H9 (cell line): Measurements from ENCODE around the gene MYOM1. TPM values are rescaled to one million over a fixed set of nuclear protein-coding genes. Genes with fewer than 3 reads are reported as not detected.

Source experiments
- DNase-seq: peaks from one replicate; pipeline ENCODE4 v3.0.0-alpha.2; 2017
- H2AFZ ChIP-seq: one replicate; pipeline ENCODE4 v1.6.1; 2013; ENCODE audit warnings: mild to moderate bottlenecking, low read length, control low read depth, moderate library complexity
- H2AK5ac ChIP-seq: 2 replicates; pipeline ENCODE4 v1.6.1; 2013; ENCODE audit warnings: low read length, control low read depth, mixed read lengths; ENCODE audit not compliant: insufficient read length
- H2BK120ac ChIP-seq: one replicate; pipeline ENCODE4 v1.6.1; 2013; ENCODE audit warnings: low read depth, mild to moderate bottlenecking, low read length, control low read depth, inconsistent platforms; ENCODE audit not compliant: poor library complexity, severe bottlenecking
- H2BK12ac ChIP-seq: 2 replicates; pipeline ENCODE4 v1.6.1; 2013; ENCODE audit warnings: low read length, control low read depth, mixed read lengths, low read depth; ENCODE audit not compliant: insufficient read length
- H2BK15ac ChIP-seq: 2 replicates; pipeline ENCODE4 v1.6.1; 2013; ENCODE audit warnings: low read depth, low read length, control low read depth
- H2BK20ac ChIP-seq: one replicate; pipeline ENCODE4 v1.6.1; 2013; ENCODE audit warnings: low read depth, mild to moderate bottlenecking, low read length, control low read depth, inconsistent platforms; ENCODE audit not compliant: poor library complexity, severe bottlenecking
- H2BK5ac ChIP-seq: 2 replicates; pipeline ENCODE4 v1.6.1; 2013; ENCODE audit warnings: low read length, control low read depth, mixed read lengths; ENCODE audit not compliant: insufficient read length
- H3K14ac ChIP-seq: 2 replicates; pipeline ENCODE4 v1.6.1; 2013; ENCODE audit warnings: low read length, control low read depth; ENCODE audit not compliant: insufficient read depth
- H3K18ac ChIP-seq: 2 replicates; pipeline ENCODE4 v1.6.1; 2013; ENCODE audit warnings: low read depth, mild to moderate bottlenecking, mixed read lengths, low read length, control low read depth; ENCODE audit not compliant: insufficient read length
- H3K23ac ChIP-seq: 2 replicates; pipeline ENCODE4 v1.6.1; 2013; ENCODE audit warnings: low read length, control low read depth, mixed read lengths, low read depth; ENCODE audit not compliant: insufficient read length
- H3K23me2 ChIP-seq: 2 replicates; pipeline ENCODE4 v1.6.1; 2013; ENCODE audit warnings: low read depth, mild to moderate bottlenecking, mixed read lengths, low read length, control low read depth; ENCODE audit not compliant: insufficient read length, poor library complexity, severe bottlenecking
- H3K27ac ChIP-seq: 2 replicates; pipeline ENCODE4 v1.5.1; 2013; ENCODE audit warnings: low read length, control low read depth, mixed read lengths, low read depth; ENCODE audit not compliant: insufficient read length
- H3K27me3 ChIP-seq: 2 replicates; pipeline ENCODE4 v1.6.1; 2013; ENCODE audit warnings: low read length, control low read depth, inconsistent platforms; ENCODE audit not compliant: insufficient read depth
- H3K4ac ChIP-seq: 2 replicates; pipeline ENCODE4 v1.6.1; 2013; ENCODE audit warnings: low read depth, mild to moderate bottlenecking, control low read depth, inconsistent platforms, low read length, moderate library complexity
- H3K4me1 ChIP-seq: 2 replicates; pipeline ENCODE4 v1.6.1; 2013; ENCODE audit warnings: low read length, control low read depth, inconsistent platforms; ENCODE audit not compliant: insufficient read depth
- H3K4me2 ChIP-seq: 2 replicates; pipeline ENCODE4 v1.6.1; 2013; ENCODE audit warnings: low read length, control low read depth, mixed read lengths; ENCODE audit not compliant: insufficient read length, insufficient read depth
- H3K56ac ChIP-seq: 2 replicates; pipeline ENCODE4 v1.6.1; 2013; ENCODE audit warnings: low read depth, mild to moderate bottlenecking, mixed read lengths, low read length, control low read depth; ENCODE audit not compliant: insufficient read length
- H3K79me1 ChIP-seq: 2 replicates; pipeline ENCODE4 v1.6.1; 2013; ENCODE audit warnings: low read depth, mild to moderate bottlenecking, moderate library complexity, low read length, control low read depth, inconsistent platforms; ENCODE audit not compliant: insufficient read depth, poor library complexity, severe bottlenecking
- H3K79me2 ChIP-seq: 2 replicates; pipeline ENCODE4 v1.6.1; 2013; ENCODE audit warnings: low read length, control low read depth, inconsistent platforms; ENCODE audit not compliant: insufficient read depth
- H3K9ac ChIP-seq: 2 replicates; pipeline ENCODE4 v1.6.1; 2013; ENCODE audit warnings: low read length, control low read depth, mixed read lengths; ENCODE audit not compliant: insufficient read length; ENCODE audit errors: extremely low read depth
- H3K9me3 ChIP-seq: one replicate; pipeline ENCODE4 v1.6.1; 2013; ENCODE audit warnings: low read depth, low read length, inconsistent platforms; ENCODE audit not compliant: control insufficient read depth
- H3T11ph ChIP-seq: one replicate; pipeline ENCODE4 v1.6.1; 2013; ENCODE audit warnings: mild to moderate bottlenecking, low read length, control low read depth, inconsistent platforms
- H4K20me1 ChIP-seq: one replicate; pipeline ENCODE4 v1.6.1; 2013; ENCODE audit not compliant: control insufficient read depth, insufficient read length, insufficient read depth
- H4K5ac ChIP-seq: 2 replicates; pipeline ENCODE4 v1.6.1; 2013; ENCODE audit warnings: low read depth, mild to moderate bottlenecking, mixed read lengths, low read length, control low read depth; ENCODE audit not compliant: insufficient read length
- H4K8ac ChIP-seq: replicated peaks from 2 replicates; pipeline ENCODE4 v1.6.1; 2013; ENCODE audit warnings: low read length, control low read depth, mixed read lengths, low read depth; ENCODE audit not compliant: insufficient read length
- H4K91ac ChIP-seq: 2 replicates; pipeline ENCODE4 v1.6.1; 2013; ENCODE audit warnings: low read depth, mild to moderate bottlenecking, moderate library complexity, mixed read lengths, low read length, control low read depth; ENCODE audit not compliant: insufficient read length
- H3K27ac Mint-ChIP-seq, 3 experiments: 2 replicates in 2 of 3; 3 replicates in 1 of 3; pipeline ENCODE4 v1.8.0; 2020 to 2021; ENCODE audit warnings: mixed read lengths in 3 of 3, mild to moderate bottlenecking in 1 of 3, moderate library complexity in 1 of 3
- H3K27me3 Mint-ChIP-seq: 2 replicates; pipeline ENCODE4 v1.8.0; 2021; ENCODE audit warnings: low read depth, mild to moderate bottlenecking, moderate library complexity, mixed read lengths
- H3K36me3 Mint-ChIP-seq, 3 experiments: 2 replicates in 2 of 3; 3 replicates in 1 of 3; pipeline ENCODE4 v1.8.0; 2020 to 2021; ENCODE audit warnings: low read depth in 3 of 3, mixed read lengths in 3 of 3; ENCODE audit not compliant: insufficient read depth in 1 of 3
- H3K4me1 Mint-ChIP-seq, 2 experiments: 2 replicates each; pipeline ENCODE4 v1.8.0; 2020; ENCODE audit warnings: mixed read lengths in 2 of 2
- H3K4me3 Mint-ChIP-seq, 2 experiments: 2 replicates in 1 of 2; 3 replicates in 1 of 2; pipeline ENCODE4 v1.8.0; 2020 to 2021; ENCODE audit warnings: mild to moderate bottlenecking in 2 of 2, mixed read lengths in 2 of 2, moderate library complexity in 1 of 2
- H3K9me3 Mint-ChIP-seq, 2 experiments: 2 replicates in 1 of 2; 3 replicates in 1 of 2; pipeline ENCODE4 v1.8.0; 2020; ENCODE audit warnings: mild to moderate bottlenecking in 2 of 2, mixed read lengths in 2 of 2, moderate library complexity in 1 of 2
- total RNA-seq: library from RNA; stranded (reverse); gene quantifications from 2 replicates; pipeline ENCODE4 v1.2.1, GENCODE V29; 2021
- TF ChIP-seq, protein P1 (sequence below): fragments of 200-600 bp; sonication (generic); conservative IDR thresholded peaks from 3 replicates; pipeline ENCODE4 v1.8.0; 2021; ENCODE audit warnings: antibody characterized with exemption, mild to moderate bottlenecking

MYOM1 gene
- total RNA-seq, 1 experiment from 2014 or later, result 0.17 TPM

DNA sequence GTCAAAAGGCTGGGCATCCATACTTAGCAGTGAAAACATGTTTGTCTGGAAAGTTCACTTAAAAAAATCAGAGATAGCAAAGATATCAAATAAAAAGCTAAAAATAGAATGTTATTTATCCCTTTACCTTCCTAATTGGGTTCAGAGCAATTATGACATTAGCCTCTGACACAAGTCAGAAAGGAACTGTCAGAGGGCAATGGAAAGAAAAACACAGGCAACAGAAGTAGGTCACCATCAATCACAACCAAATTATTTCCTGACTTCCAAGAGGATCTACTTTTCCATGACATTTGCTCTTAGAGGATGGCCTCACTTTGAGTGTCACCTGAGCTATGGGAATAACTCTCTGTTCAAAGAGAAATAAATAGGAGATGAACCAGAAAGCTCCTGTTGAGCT, 27.5 kb downstream of the MYOM1 start:
- H2BK5ac ChIP-seq, result no peak overlapping the region
- H3K23me2 ChIP-seq, result no peaks in the 10 kb centered on the region
- H2AFZ ChIP-seq, result no peak overlapping the region
- H3K4ac ChIP-seq, result no peak overlapping the region
- H2BK20ac ChIP-seq, result no peak overlapping the region
- Mint-ChIP-seq H3K36me3 (no peaks in the 10 kb centered on the region), H3K9me3 (no peaks in the 10 kb centered on the region), H3K4me1 (0 out of 4 replicates have a peak, but pooled peaks cover 0 to 3% of the 10 kb centered on the region in 2 experiments), H3K27ac (no peak overlapping the region), H3K27me3 (no peaks in the 10 kb centered on the region), H3K4me3 (no peak overlapping the region)
- H3K79me2 ChIP-seq, result no peaks in the 10 kb centered on the region
- DNase-seq, result no peak
- no peak overlapping the region for H3K18ac ChIP-seq
- H3K4me2 ChIP-seq, result no peak overlapping the region
- H2BK120ac ChIP-seq, result no peak overlapping the region
- H3K23ac ChIP-seq, result no peak overlapping the region
- no peaks in the 10 kb centered on the region for H4K20me1 ChIP-seq
- no peak overlapping the region for H3T11ph ChIP-seq
- H3K27me3 ChIP-seq, result no peaks in the 10 kb centered on the region; the same call in 1 of the 2 replicates
- no peak overlapping the region for H2AK5ac ChIP-seq
- TF ChIP-seq, protein P1, sequence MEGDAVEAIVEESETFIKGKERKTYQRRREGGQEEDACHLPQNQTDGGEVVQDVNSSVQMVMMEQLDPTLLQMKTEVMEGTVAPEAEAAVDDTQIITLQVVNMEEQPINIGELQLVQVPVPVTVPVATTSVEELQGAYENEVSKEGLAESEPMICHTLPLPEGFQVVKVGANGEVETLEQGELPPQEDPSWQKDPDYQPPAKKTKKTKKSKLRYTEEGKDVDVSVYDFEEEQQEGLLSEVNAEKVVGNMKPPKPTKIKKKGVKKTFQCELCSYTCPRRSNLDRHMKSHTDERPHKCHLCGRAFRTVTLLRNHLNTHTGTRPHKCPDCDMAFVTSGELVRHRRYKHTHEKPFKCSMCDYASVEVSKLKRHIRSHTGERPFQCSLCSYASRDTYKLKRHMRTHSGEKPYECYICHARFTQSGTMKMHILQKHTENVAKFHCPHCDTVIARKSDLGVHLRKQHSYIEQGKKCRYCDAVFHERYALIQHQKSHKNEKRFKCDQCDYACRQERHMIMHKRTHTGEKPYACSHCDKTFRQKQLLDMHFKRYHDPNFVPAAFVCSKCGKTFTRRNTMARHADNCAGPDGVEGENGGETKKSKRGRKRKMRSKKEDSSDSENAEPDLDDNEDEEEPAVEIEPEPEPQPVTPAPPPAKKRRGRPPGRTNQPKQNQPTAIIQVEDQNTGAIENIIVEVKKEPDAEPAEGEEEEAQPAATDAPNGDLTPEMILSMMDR, result no peak
- H3K56ac ChIP-seq, result no peak overlapping the region
- H3K9me3 ChIP-seq, result no peaks in the 10 kb centered on the region
- H2BK15ac ChIP-seq, result no peak overlapping the region
- H3K14ac ChIP-seq, result no peak overlapping the region
- H3K27ac ChIP-seq, result no peak overlapping the region
- no peaks in the 10 kb centered on the region for H3K4me1 ChIP-seq
- H4K91ac ChIP-seq, result no peak overlapping the region
- H3K79me1 ChIP-seq, result no peaks in the 10 kb centered on the region
- H3K9ac ChIP-seq, result no peak overlapping the region
- H4K8ac ChIP-seq, result no peak overlapping the region
- H2BK12ac ChIP-seq, result no peak overlapping the region
- H4K5ac ChIP-seq, result no peak overlapping the region
